Muscle of arm (tissue), 12 donors: ENCODE measurements around the gene RAB40B. TPM values are rescaled to one million over a fixed set of nuclear protein-coding genes. Genes with fewer than 3 reads are reported as not detected.

Experiments used
- DNase-seq: peaks from one replicate; pipeline ENCODE4 v3.0.0-alpha.2; 2013
- polyA plus RNA-seq, 12 donors: library from polyadenylated mRNA; unstranded; fragments of 120-200 nt; gene quantifications; one replicate each; pipeline ENCODE4 v1.2.1, GENCODE V29; 2013; ENCODE audit not compliant: insufficient read length in 12 of 12

The RAB40B gene
- polyA plus RNA-seq, 12 donors, result 31.8 to 75.0 (median 41.8) TPM; not detected in 1

DNA sequence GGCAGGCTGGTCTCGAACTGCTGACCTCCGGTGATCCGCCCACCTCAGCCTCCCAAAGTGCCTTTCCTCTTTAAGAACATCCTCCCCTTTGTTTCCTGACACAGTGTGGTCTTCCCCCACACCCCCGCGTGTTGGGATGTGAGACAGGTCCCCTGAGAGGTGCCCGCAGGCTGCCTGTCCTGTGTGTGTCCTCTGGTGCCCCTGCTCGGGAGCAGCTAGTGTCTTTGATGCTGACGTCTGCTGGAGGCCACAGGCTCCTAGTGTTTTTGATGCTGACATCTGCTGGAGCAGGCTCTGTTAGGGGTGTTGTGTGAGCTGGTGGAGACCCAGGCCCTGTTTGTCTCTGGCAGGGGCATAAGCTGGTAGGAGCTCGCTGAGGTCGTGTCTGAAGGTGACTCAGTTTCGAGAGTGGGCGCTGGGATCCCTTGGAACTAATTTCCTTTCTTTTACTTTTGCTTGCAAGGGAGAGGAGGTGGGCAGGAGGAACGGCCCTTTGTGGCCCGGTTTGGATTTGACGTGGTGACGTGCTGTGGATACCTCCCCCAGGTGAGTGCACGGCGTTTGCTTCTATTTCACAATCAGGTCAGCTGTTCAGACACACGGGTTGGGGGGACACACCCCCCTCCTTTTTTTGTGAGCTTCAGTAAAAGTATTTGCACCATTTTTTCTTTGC is 24.0 kb upstream of the RAB40B start:
- DNase-seq, result no peak

GRCh38 chr17:82720204-82720603 is 21.7 kb upstream of the RAB40B start:
- DNase-seq, result no peak

GRCh38 chr17:82718986-82719685 is 20.6 kb upstream of the RAB40B start:
- no peak for DNase-seq

DNA sequence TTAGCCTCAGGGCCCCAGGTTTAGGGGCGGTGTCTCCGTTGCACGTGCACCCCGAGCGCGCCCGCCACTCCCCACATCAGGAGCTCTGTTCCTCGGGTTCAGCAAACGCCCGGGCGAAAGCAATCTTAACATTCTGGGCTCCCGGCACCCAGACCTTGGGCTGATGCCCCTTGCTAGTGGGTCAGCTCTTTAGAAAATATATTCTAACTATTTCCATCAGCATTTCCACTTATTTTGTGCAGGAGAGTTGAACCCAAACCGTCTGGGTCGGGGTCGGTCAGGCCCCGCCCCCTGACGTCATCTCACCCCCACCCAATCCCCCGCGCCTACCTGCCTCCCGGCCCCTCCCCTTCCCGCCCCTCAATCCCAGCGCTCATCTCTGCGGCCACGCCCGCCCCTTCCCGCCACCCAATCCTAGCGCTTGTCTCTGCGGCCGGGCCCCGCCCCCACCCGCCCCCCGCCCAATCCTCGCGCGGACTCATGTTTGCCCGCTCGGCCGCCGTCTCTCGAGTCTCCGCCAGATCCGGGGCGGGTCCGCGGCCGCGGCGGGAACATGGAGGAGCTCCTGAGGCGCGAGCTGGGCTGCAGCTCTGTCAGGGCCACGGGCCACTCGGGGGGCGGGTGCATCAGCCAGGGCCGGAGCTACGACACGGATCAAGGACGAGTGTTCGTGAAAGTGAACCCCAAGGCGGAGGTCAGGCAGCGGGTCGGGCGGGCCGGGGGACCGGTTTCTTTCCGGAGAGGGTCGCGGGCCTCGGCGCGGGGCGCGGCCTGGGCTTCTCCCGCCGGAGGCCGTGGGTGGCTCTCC is 17.9 kb upstream of the RAB40B start, which contains the start of gene FN3KRP:
FN3KRP (plus strand) TSS at position 504 of the 808 bp plus-strand sequence; CDS start at position 554, 50 bp downstream.
- DNase-seq, result peak; percentile 95

GRCh38 chr17:82713071-82713723 is 14.7 kb upstream of the RAB40B start:
- DNase-seq, result no peak

DNA sequence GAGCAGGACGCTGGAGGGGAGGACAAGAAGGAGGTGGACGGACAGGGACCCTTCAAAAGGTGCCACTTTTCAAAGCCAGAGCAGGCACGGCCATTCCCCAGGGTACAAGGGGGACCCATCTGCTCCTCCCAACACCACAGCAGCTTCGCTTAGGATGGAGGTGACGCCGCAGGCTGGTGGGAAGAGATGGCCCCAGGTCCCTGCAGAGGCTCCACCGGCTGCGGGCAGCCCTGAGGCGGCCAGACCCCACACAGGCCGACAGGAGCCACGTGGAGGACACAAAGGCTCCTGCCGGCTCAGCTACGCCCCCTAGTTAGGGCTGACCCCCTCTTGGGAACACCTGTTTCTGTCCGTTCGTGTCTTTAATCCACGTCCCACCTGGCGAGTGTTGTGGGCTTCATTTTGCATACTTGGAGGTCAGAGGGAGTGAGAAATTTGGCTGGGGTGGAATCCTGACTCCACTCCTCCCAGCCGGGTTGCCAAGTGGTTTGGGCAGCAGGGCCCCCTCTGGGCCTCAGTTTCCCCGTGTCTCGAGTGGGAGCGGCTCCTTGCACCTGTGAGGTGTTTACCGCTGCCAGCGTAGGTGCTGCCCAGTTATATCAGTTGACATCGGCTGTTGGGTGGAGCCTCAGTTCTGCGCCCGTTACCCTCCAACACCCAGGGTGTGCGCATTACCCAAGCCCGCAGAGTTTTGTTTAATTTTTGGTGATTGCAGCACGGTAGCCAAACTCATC is 12.2 kb upstream of the RAB40B start:
- no peak for DNase-seq

- DNase-seq, result no peak
Observed at GRCh38 chr17:82709676-82710498, 11.4 kb upstream of the RAB40B start.

DNA sequence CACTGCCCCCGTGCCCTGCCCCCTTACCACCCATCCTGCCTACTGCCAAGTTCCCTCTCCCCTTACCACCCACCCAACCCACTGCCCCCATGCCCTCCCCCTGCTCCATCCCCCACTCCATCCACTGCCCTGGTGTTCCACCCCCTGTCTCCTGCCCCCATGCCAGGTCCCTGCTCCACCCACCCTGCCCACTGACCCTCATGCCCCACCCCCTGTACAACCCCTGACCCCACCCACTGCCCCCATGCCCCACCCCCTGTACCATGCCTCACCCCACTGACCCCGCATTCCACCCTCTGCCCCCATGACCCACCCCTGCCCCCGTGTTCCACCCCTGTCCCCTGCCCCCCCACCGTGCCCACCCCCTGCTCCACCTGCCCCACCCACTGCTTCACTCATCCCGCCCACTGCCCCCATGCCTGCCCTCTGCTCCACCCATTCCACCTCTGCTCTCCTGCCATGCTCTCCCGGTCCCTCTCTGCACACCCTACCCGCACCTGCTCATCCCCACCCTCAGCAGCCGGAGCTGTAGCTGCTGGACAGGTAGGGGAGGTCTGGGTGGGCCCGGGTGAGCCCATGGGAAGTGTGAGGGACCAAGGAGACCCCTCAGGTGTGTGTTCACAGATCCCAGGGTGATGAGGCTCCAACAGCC is 10.7 kb upstream of the RAB40B start:
- no peak for DNase-seq

GRCh38 chr17:82705756-82706155 is 7.3 kb upstream of the RAB40B start:
- DNase-seq, result no peak

DNA sequence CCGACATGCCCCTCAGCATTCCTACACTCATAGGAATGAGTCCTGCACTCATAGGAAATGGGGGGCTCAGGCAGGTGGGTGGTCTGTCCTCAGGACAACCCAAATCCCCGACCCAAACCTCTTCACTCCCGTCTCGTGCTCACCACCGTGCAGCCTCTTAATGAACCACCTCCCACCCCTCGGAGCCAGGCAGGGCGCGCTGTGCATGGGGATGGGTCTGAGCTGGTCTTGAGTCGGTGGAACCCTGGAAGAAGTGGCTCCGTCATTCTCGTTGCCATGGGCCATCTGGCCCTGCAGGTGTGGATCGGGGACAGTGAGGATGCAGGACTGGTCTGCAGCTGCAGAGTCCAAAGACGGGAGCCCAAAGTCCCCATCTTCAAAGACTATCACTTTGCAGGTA is 6.4 kb upstream of the RAB40B start:
- no peak for DNase-seq

- DNase-seq, result no peak
Observed at GRCh38 chr17:82703935-82704865, 5.7 kb upstream of the RAB40B start.

DNA sequence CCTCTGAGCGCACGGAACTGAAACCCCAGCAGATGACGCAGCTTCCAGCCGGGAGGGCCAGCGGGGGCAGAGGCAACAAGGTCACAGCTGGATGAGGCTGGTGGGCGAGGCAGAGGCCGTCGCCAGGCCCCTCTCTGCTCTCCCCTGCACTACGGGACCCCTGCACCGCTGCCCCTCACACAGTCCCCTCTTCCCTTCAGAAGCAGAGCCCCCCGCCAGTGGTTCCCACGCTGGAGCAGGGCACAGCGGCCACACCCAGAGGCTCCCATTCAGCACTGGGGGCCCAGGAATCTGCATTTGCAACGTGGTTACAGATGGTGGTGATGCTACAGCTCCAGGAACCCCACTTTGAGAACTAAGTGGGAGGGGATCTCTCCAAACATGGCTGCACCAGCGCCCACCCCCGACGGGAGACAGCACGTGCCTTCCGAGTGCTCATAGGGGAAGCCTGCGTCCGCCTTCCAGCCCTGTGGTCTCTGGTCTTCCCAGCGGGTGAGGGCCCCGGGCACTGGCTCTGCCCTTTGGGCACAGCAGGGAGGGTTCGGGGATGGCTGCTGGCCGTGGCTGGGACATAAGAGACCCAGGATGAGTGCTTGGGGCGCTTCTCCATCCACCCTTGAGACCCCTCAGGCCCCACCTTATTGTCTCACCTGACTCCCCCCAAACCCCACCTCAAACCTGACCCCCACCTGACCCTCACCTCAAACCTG is 4.7 kb upstream of the RAB40B start:
- DNase-seq, result no peak

- DNase-seq, result no peak
Observed at GRCh38 chr17:82702231-82702927, 3.9 kb upstream of the RAB40B start.

GRCh38 chr17:82699551-82699950 is 1.1 kb upstream of the RAB40B start:
- no peak for DNase-seq

DNA sequence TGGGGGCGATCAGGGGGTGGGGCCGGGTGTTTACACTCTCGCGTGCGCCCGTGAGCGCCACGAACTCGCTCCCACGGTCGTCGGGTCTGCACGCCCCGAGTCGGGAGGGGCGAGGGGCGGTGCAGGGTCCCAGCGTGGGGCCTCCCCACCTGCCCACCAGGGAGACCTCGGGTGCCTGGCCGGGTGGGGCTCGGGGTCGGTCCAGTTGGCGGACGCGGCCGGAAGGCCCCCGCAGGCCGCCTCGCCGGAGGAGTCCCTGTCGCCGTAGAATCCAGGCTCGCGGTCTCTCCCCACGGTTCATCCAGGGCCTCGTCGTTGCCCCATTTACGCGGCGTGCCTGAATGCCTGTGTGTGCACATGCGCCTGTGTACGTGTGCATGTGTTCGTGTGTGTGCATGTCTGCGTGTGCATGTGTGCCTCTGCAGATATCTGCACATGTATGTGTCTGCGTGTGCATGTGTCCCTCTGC is 510 bp upstream of the RAB40B start:
- no peak for DNase-seq

DNA sequence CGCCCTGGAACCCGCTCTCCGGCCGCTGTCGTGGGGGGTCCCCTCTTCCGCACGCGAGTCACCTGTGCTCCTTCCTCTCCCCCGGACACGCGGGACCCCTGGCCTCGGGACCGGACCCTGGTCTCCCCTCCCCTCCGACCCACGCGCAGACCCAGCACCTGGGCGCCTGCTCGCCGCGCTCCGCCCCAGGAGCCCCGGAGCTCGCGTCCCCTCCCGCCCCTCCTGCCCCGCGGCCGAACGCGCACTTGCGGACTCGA is 762 bp downstream of the RAB40B start:
- DNase-seq, result no peak
